H9 (cell line): ENCODE measurements around the gene KANSL1L. TPM values are rescaled to one million over a fixed set of nuclear protein-coding genes. Genes with fewer than 3 reads are reported as not detected.

Experiments
- DNase-seq: peaks from one replicate; pipeline ENCODE4 v3.0.0-alpha.2; 2017
- H2AFZ ChIP-seq: one replicate; pipeline ENCODE4 v1.6.1; 2013; ENCODE audit warnings: mild to moderate bottlenecking, low read length, control low read depth, moderate library complexity
- H2AK5ac ChIP-seq: 2 replicates; pipeline ENCODE4 v1.6.1; 2013; ENCODE audit warnings: low read length, control low read depth, mixed read lengths; ENCODE audit not compliant: insufficient read length
- H2BK120ac ChIP-seq: one replicate; pipeline ENCODE4 v1.6.1; 2013; ENCODE audit warnings: low read depth, mild to moderate bottlenecking, low read length, control low read depth, inconsistent platforms; ENCODE audit not compliant: poor library complexity, severe bottlenecking
- H2BK12ac ChIP-seq: 2 replicates; pipeline ENCODE4 v1.6.1; 2013; ENCODE audit warnings: low read length, control low read depth, mixed read lengths, low read depth; ENCODE audit not compliant: insufficient read length
- H2BK15ac ChIP-seq: 2 replicates; pipeline ENCODE4 v1.6.1; 2013; ENCODE audit warnings: low read depth, low read length, control low read depth
- H2BK20ac ChIP-seq: one replicate; pipeline ENCODE4 v1.6.1; 2013; ENCODE audit warnings: low read depth, mild to moderate bottlenecking, low read length, control low read depth, inconsistent platforms; ENCODE audit not compliant: poor library complexity, severe bottlenecking
- H2BK5ac ChIP-seq: 2 replicates; pipeline ENCODE4 v1.6.1; 2013; ENCODE audit warnings: low read length, control low read depth, mixed read lengths; ENCODE audit not compliant: insufficient read length
- H3K14ac ChIP-seq: 2 replicates; pipeline ENCODE4 v1.6.1; 2013; ENCODE audit warnings: low read length, control low read depth; ENCODE audit not compliant: insufficient read depth
- H3K18ac ChIP-seq: 2 replicates; pipeline ENCODE4 v1.6.1; 2013; ENCODE audit warnings: low read depth, mild to moderate bottlenecking, mixed read lengths, low read length, control low read depth; ENCODE audit not compliant: insufficient read length
- H3K23ac ChIP-seq: 2 replicates; pipeline ENCODE4 v1.6.1; 2013; ENCODE audit warnings: low read length, control low read depth, mixed read lengths, low read depth; ENCODE audit not compliant: insufficient read length
- H3K23me2 ChIP-seq: 2 replicates; pipeline ENCODE4 v1.6.1; 2013; ENCODE audit warnings: low read depth, mild to moderate bottlenecking, mixed read lengths, low read length, control low read depth; ENCODE audit not compliant: insufficient read length, poor library complexity, severe bottlenecking
- H3K27ac ChIP-seq: 2 replicates; pipeline ENCODE4 v1.5.1; 2013; ENCODE audit warnings: low read length, control low read depth, mixed read lengths, low read depth; ENCODE audit not compliant: insufficient read length
- H3K27me3 ChIP-seq: 2 replicates; pipeline ENCODE4 v1.6.1; 2013; ENCODE audit warnings: low read length, control low read depth, inconsistent platforms; ENCODE audit not compliant: insufficient read depth
- H3K4ac ChIP-seq: 2 replicates; pipeline ENCODE4 v1.6.1; 2013; ENCODE audit warnings: low read depth, mild to moderate bottlenecking, control low read depth, inconsistent platforms, low read length, moderate library complexity
- H3K4me1 ChIP-seq: 2 replicates; pipeline ENCODE4 v1.6.1; 2013; ENCODE audit warnings: low read length, control low read depth, inconsistent platforms; ENCODE audit not compliant: insufficient read depth
- H3K4me2 ChIP-seq: 2 replicates; pipeline ENCODE4 v1.6.1; 2013; ENCODE audit warnings: low read length, control low read depth, mixed read lengths; ENCODE audit not compliant: insufficient read length, insufficient read depth
- H3K56ac ChIP-seq: 2 replicates; pipeline ENCODE4 v1.6.1; 2013; ENCODE audit warnings: low read depth, mild to moderate bottlenecking, mixed read lengths, low read length, control low read depth; ENCODE audit not compliant: insufficient read length
- H3K79me1 ChIP-seq: 2 replicates; pipeline ENCODE4 v1.6.1; 2013; ENCODE audit warnings: low read depth, mild to moderate bottlenecking, moderate library complexity, low read length, control low read depth, inconsistent platforms; ENCODE audit not compliant: insufficient read depth, poor library complexity, severe bottlenecking
- H3K79me2 ChIP-seq: 2 replicates; pipeline ENCODE4 v1.6.1; 2013; ENCODE audit warnings: low read length, control low read depth, inconsistent platforms; ENCODE audit not compliant: insufficient read depth
- H3K9ac ChIP-seq: 2 replicates; pipeline ENCODE4 v1.6.1; 2013; ENCODE audit warnings: low read length, control low read depth, mixed read lengths; ENCODE audit not compliant: insufficient read length; ENCODE audit errors: extremely low read depth
- H3K9me3 ChIP-seq: one replicate; pipeline ENCODE4 v1.6.1; 2013; ENCODE audit warnings: low read depth, low read length, inconsistent platforms; ENCODE audit not compliant: control insufficient read depth
- H3T11ph ChIP-seq: one replicate; pipeline ENCODE4 v1.6.1; 2013; ENCODE audit warnings: mild to moderate bottlenecking, low read length, control low read depth, inconsistent platforms
- H4K20me1 ChIP-seq: one replicate; pipeline ENCODE4 v1.6.1; 2013; ENCODE audit not compliant: control insufficient read depth, insufficient read length, insufficient read depth
- H4K5ac ChIP-seq: 2 replicates; pipeline ENCODE4 v1.6.1; 2013; ENCODE audit warnings: low read depth, mild to moderate bottlenecking, mixed read lengths, low read length, control low read depth; ENCODE audit not compliant: insufficient read length
- H4K8ac ChIP-seq: replicated peaks from 2 replicates; pipeline ENCODE4 v1.6.1; 2013; ENCODE audit warnings: low read length, control low read depth, mixed read lengths, low read depth; ENCODE audit not compliant: insufficient read length
- H4K91ac ChIP-seq: 2 replicates; pipeline ENCODE4 v1.6.1; 2013; ENCODE audit warnings: low read depth, mild to moderate bottlenecking, moderate library complexity, mixed read lengths, low read length, control low read depth; ENCODE audit not compliant: insufficient read length
- H3K27ac Mint-ChIP-seq, 3 experiments: 2 replicates in 2 of 3; 3 replicates in 1 of 3; pipeline ENCODE4 v1.8.0; 2020 to 2021; ENCODE audit warnings: mixed read lengths in 3 of 3, mild to moderate bottlenecking in 1 of 3, moderate library complexity in 1 of 3
- H3K27me3 Mint-ChIP-seq: 2 replicates; pipeline ENCODE4 v1.8.0; 2021; ENCODE audit warnings: low read depth, mild to moderate bottlenecking, moderate library complexity, mixed read lengths
- H3K36me3 Mint-ChIP-seq, 3 experiments: 2 replicates in 2 of 3; 3 replicates in 1 of 3; pipeline ENCODE4 v1.8.0; 2020 to 2021; ENCODE audit warnings: low read depth in 3 of 3, mixed read lengths in 3 of 3; ENCODE audit not compliant: insufficient read depth in 1 of 3
- H3K4me1 Mint-ChIP-seq, 2 experiments: 2 replicates each; pipeline ENCODE4 v1.8.0; 2020; ENCODE audit warnings: mixed read lengths in 2 of 2
- H3K4me3 Mint-ChIP-seq, 2 experiments: 2 replicates in 1 of 2; 3 replicates in 1 of 2; pipeline ENCODE4 v1.8.0; 2020 to 2021; ENCODE audit warnings: mild to moderate bottlenecking in 2 of 2, mixed read lengths in 2 of 2, moderate library complexity in 1 of 2
- H3K9me3 Mint-ChIP-seq, 2 experiments: 2 replicates in 1 of 2; 3 replicates in 1 of 2; pipeline ENCODE4 v1.8.0; 2020; ENCODE audit warnings: mild to moderate bottlenecking in 2 of 2, mixed read lengths in 2 of 2, moderate library complexity in 1 of 2
- CTCF ChIP-seq: fragments of 200-600 bp; sonication (generic); conservative IDR thresholded peaks from 3 replicates; pipeline ENCODE4 v1.8.0; 2021; ENCODE audit warnings: antibody characterized with exemption, mild to moderate bottlenecking
- WGBS: extraction: QIAGEN DNeasy Blood & Tissue Kit; methylation state at CpG from one replicate; pipeline ENCODE4 v1.1.7; 2013; ENCODE audit warnings: missing lambda C conversion rate, low lambda C conversion rate, mixed read lengths; ENCODE audit not compliant: insufficient read length; ENCODE audit errors: extremely low coverage; 5-methylcytosine and 5-hydroxymethylcytosine counted together
- total RNA-seq: library from RNA; stranded (reverse); gene quantifications from 2 replicates; pipeline ENCODE4 v1.2.1, GENCODE V29; 2021

The KANSL1L gene
- total RNA-seq, 1 experiment from 2014 or later, result 8.2 TPM

GRCh38 chr2:209984291-209984690 lies 186.9 kb downstream of the KANSL1L start:
- H2BK15ac ChIP-seq, result no peak overlapping the region
- H3K4me1 Mint-ChIP-seq, result no peaks in the 10 kb centered on the region
- no peak overlapping the region for H3K56ac ChIP-seq
- H3K4me2 ChIP-seq, result no peak overlapping the region
- no peaks in the 10 kb centered on the region; the same call in none of the 2 replicates for H3K27me3 Mint-ChIP-seq
- no peak overlapping the region for H2BK120ac ChIP-seq
- H3K27ac Mint-ChIP-seq, result no peak overlapping the region
- no peak for TF ChIP-seq CTCF
- no peak overlapping the region for H2AK5ac ChIP-seq
- no peaks in the 10 kb centered on the region for H3K36me3 Mint-ChIP-seq
- H4K5ac ChIP-seq, result no peak overlapping the region
- no peaks in the 10 kb centered on the region for H4K20me1 ChIP-seq
- H2AFZ ChIP-seq, result no peak overlapping the region
- no peaks in the 10 kb centered on the region for H3K4me1 ChIP-seq
- no peak overlapping the region for H3K4ac ChIP-seq
- no peaks in the 10 kb centered on the region for H3K9me3 ChIP-seq
- no peak overlapping the region for H3K23ac ChIP-seq
- H3K79me1 ChIP-seq, result no peaks in the 10 kb centered on the region
- H3K79me2 ChIP-seq, result no peaks in the 10 kb centered on the region
- H3K18ac ChIP-seq, result no peak overlapping the region
- H2BK20ac ChIP-seq, result no peak overlapping the region
- no peaks in the 10 kb centered on the region for H3K9me3 Mint-ChIP-seq
- no peak overlapping the region for H2BK12ac ChIP-seq
- no peak overlapping the region for H4K91ac ChIP-seq
- no peaks in the 10 kb centered on the region for H3K23me2 ChIP-seq
- H3K4me3 Mint-ChIP-seq, result no peak overlapping the region
- no peak overlapping the region for H3K27ac ChIP-seq
- no peak for DNase-seq
- no peak overlapping the region for H2BK5ac ChIP-seq
- no CpG with 5 or more reads among the region's 2 CpGs for WGBS
- H3K14ac ChIP-seq, result no peak overlapping the region
- no peak overlapping the region for H3T11ph ChIP-seq
- no peak overlapping the region for H4K8ac ChIP-seq
- H3K9ac ChIP-seq, result no peak overlapping the region
- no peaks in the 10 kb centered on the region for H3K27me3 ChIP-seq
